ENCODE results near the gene KDM4C.

Gene KDM4C

GRCh38 chr9:6909181-6909580 lies 151.4 kb downstream of the KDM4C start:
- DNase-seq: no peak

GRCh38 chr9:6910032-6910431 lies 152.3 kb downstream of the KDM4C start:
- no peak for DNase-seq

- DNase-seq: no peak
These were observed 152.7 kb downstream of the KDM4C start for GRCh38 chr9:6910497-6910896.

GRCh38 chr9:6911901-6912638 lies 154.3 kb downstream of the KDM4C start:
- DNase-seq: no peak

GRCh38 chr9:6915635-6916034 lies 157.9 kb downstream of the KDM4C start:
- no peak for DNase-seq

- DNase-seq: no peak
These were observed 159.4 kb downstream of the KDM4C start for GRCh38 chr9:6917162-6917561.

- DNase-seq: no peak
These were observed 162.3 kb downstream of the KDM4C start for GRCh38 chr9:6920041-6920440.

GRCh38 chr9:6921315-6921714 lies 163.5 kb downstream of the KDM4C start:
- DNase-seq: no peak

- DNase-seq: no peak
These were observed 164.4 kb downstream of the KDM4C start for GRCh38 chr9:6922124-6922676.

- DNase-seq: no peak
These were observed 164.9 kb downstream of the KDM4C start for GRCh38 chr9:6922680-6923079.

- DNase-seq: no peak
These were observed 165.3 kb downstream of the KDM4C start for GRCh38 chr9:6923086-6923485.

GRCh38 chr9:6924149-6924548 lies 166.4 kb downstream of the KDM4C start:
- no peak for DNase-seq

GRCh38 chr9:6924988-6925563 lies 167.3 kb downstream of the KDM4C start:
- DNase-seq: no peak

GRCh38 chr9:6925836-6926235 lies 168.1 kb downstream of the KDM4C start:
- DNase-seq: no peak

GRCh38 chr9:6926436-6926835 lies 168.7 kb downstream of the KDM4C start:
- no peak for DNase-seq

GRCh38 chr9:6927838-6928237 lies 170.1 kb downstream of the KDM4C start:
- DNase-seq: no peak

- no peak for DNase-seq
These were observed 171.1 kb downstream of the KDM4C start for GRCh38 chr9:6928863-6929262.

GRCh38 chr9:6929441-6930215 lies 171.9 kb downstream of the KDM4C start:
- no peak for DNase-seq

GRCh38 chr9:6930827-6931226 lies 173.1 kb downstream of the KDM4C start:
- no peak for DNase-seq

- no peak for DNase-seq
These were observed 174.1 kb downstream of the KDM4C start for GRCh38 chr9:6931913-6932312.

GRCh38 chr9:6936103-6936502 lies 178.3 kb downstream of the KDM4C start:
- no peak for DNase-seq

- no peak for DNase-seq
These were observed 179.4 kb downstream of the KDM4C start for GRCh38 chr9:6937209-6937608.

GRCh38 chr9:6938447-6938846 lies 180.7 kb downstream of the KDM4C start:
- DNase-seq: no peak

- DNase-seq: no peak
These were observed 181.1 kb downstream of the KDM4C start for GRCh38 chr9:6938873-6939272.

Data from activated CD4-positive, alpha-beta T cell treated with anti-CD3 and anti-CD28 coated beads, Interleukin-2, amount 50 U/mL, for 1 hour (primary cell).